AG04449 (cell line): Measurements from ENCODE around the gene ZBTB7A.
"Not testable (repeated sequence)": the region's sequence is repeated elsewhere in the genome, so short reads cannot be mapped to it uniquely, and the experiment has no call there.

ENCODE experiments used
- CTCF ChIA-PET: fragments of 350-600 bp; formaldehyde crosslinking; extraction: SDS; loops from one replicate; lab custom pipeline; 2021; ENCODE audit warnings: antibody characterized with exemption; lab: Yijun Ruan, JAX
- POLR2A ChIA-PET: fragments of 400-600, 350-600 bp; formaldehyde crosslinking; extraction: SDS; loops from one replicate; lab custom pipeline; 2020; ENCODE audit warnings: antibody characterized with exemption, inconsistent platforms; lab: Yijun Ruan, JAX
- DNase-seq: peaks from one replicate; pipeline ENCODE4 v3.0.0-alpha.2; 2010; ENCODE audit warnings: low read depth, low spot score
- H3K4me3 ChIP-seq: 2 replicates; pipeline ENCODE4 v1.5.1; 2011; ENCODE audit warnings: low read depth, mild to moderate bottlenecking, control low read depth, low read length
- CTCF ChIP-seq: IDR thresholded peaks from one replicate; pipeline ENCODE4 v1.5.1; 2011; ENCODE audit warnings: mild to moderate bottlenecking, moderate library complexity, low read length, control low read depth, inconsistent platforms; ENCODE audit not compliant: insufficient read depth; ENCODE audit errors: missing control alignments

Gene ZBTB7A

GRCh38 chr19:4007021-4007835, 59.5 kb downstream of the ZBTB7A start, which contains the start of gene PIAS4:
Gene PIAS4 (plus strand): TSS chr19:4007736. CDS start chr19:4007761, 25 bp downstream.
- DNase-seq = peak; percentile 12
- no peak for TF ChIP-seq CTCF
- H3K4me3 ChIP-seq = peak within 1 kb of the TSS; percentile 90
- ChIA-PET POLR2A (interaction anchor here (0.6 to 2.0 kb wide), 8 partner anchors 9 to 173 kb away, joined by 3 to 5 read pairs (median 4); partner anchors contain the start of gene EEF2), CTCF (interaction anchor here (1.0 to 3.0 kb wide), 5 partner anchors 10 to 200 kb away, joined by 3 to 19 read pairs (median 6); no protein-coding TSS in a partner anchor)

GRCh38 chr19:4005436-4005835, 61.3 kb downstream of the ZBTB7A start:
- DNase-seq, H3K4me3 ChIP-seq, POLR2A ChIA-PET: not testable (repeated sequence)
- CTCF ChIA-PET = interaction anchor here (0.9 to 3.0 kb wide), 3 partner anchors 8 to 18 kb away, joined by 3 to 19 read pairs (median 6); no protein-coding TSS in a partner anchor

- DNase-seq, H3K4me3 ChIP-seq, POLR2A ChIA-PET: not testable (repeated sequence)
- CTCF ChIA-PET = interaction anchor here (1.0 to 2.5 kb wide), 2 partner anchors 10 to 13 kb away, joined by 5 to 7 read pairs; no protein-coding TSS in a partner anchor
Measured at GRCh38 chr19:4000798-4001197, 65.9 kb downstream of the ZBTB7A start.

- DNase-seq, POLR2A ChIA-PET: not testable (repeated sequence)
- CTCF ChIA-PET = interaction anchor here (2.5 kb wide), 1 partner anchor 11 kb away, joined by 7 read pairs; no protein-coding TSS in a partner anchor
Measured at GRCh38 chr19:3998667-3999412, 67.9 kb downstream of the ZBTB7A start.

GRCh38 chr19:3995607-3996006, 71.1 kb downstream of the ZBTB7A start:
- ChIA-PET POLR2A (interaction anchor here (0.7 kb wide), 1 partner anchor 10 kb away, joined by 3 read pairs; the partner anchor contains the start of gene EEF2), CTCF (interaction anchor here (2.7 kb wide), 1 partner anchor 10 kb away, joined by 11 read pairs; the partner anchor contains the start of gene EEF2)
- DNase-seq = no peak
- TF ChIP-seq CTCF = no peak
- no peak overlapping the region for H3K4me3 ChIP-seq

More at GRCh38 chr19:3998667-3999412, 67.9 kb downstream of the ZBTB7A start:
- not testable (repeated sequence) for H3K4me3 ChIP-seq
